ENCODE measurements around the gene SSX2.
"Not testable (repeated sequence)": the region's sequence is repeated elsewhere in the genome, so short reads cannot be mapped to it uniquely, and the experiment has no call there.

Gene SSX2, protein sequence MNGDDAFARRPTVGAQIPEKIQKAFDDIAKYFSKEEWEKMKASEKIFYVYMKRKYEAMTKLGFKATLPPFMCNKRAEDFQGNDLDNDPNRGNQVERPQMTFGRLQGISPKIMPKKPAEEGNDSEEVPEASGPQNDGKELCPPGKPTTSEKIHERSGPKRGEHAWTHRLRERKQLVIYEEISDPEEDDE

DNA sequence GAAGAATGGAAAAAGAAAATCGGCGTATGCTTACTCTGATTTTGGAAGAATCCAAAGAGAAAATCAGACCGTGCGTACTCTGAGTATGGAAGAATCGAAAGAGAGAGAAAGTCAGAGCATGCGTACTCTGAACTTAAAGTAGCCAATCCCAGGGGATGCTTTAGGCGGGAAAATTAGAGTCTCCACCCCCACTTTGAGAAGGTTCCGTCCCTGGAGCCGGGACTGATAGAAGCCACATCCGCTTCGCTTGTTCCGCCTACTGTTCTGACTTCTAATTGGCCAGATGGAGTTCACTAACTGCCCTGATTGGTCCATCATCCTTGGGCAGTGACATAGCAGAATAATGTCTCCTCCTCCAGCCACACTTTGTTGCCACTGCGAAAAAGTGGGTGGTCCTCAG, at the start of gene SSX2:
TSS of gene SSX2 (minus strand) at position 101 of the 400 bp plus-strand sequence. CDS start 1,429 bp downstream, outside the sequence.
- not testable (repeated sequence) for DNase-seq

DNA sequence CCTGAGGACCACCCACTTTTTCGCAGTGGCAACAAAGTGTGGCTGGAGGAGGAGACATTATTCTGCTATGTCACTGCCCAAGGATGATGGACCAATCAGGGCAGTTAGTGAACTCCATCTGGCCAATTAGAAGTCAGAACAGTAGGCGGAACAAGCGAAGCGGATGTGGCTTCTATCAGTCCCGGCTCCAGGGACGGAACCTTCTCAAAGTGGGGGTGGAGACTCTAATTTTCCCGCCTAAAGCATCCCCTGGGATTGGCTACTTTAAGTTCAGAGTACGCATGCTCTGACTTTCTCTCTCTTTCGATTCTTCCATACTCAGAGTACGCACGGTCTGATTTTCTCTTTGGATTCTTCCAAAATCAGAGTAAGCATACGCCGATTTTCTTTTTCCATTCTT, 44.0 kb upstream of the SSX2 start, which contains the start of gene SSX2B:
TSS of gene SSX2B (plus strand) at position 301 of the 400 bp plus-strand sequence. CDS start 1,429 bp downstream, outside the sequence.
- DNase-seq = not testable (repeated sequence)

DNA sequence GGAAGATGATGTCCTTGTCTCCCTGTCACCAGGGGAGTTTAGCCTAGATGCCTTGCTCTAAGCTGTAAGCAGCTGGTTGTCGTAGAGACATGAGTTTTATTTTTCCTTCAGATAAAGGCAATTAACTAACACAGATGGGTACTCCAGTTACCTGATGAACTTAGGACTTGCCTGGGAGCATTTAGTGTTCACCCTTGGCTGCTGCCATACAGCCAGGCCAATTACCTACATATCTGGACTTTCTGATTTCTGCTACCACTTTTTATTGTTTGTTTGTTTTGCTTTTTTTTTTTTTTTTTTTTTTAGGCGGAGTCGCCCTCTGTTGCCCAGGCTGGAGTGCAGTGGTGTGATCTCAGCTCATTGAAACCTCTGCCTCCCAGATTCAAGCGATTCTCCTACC, 14.9 kb downstream of the SSX2 start:
- DNase-seq = not testable (repeated sequence)

DNA sequence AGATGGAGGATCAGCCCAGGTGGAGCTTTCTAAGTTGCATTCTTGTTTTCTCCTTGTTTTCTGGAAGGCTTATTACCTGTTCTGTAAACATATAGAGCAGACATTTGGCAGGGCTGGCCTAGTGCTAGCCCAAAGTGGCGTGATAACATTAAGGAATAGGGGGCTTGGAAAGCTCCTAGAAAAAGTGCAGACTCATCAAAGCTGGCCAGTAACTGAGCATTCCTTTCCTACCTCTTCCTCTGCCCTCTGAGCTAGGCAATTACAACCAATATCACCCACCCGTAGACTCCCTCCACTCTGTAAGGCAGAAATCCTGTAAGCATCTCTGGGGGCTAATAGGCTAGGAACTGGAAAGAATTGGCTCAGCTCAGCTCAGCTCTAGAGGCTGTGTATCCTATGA, 44.8 kb downstream of the SSX2 start:
- DNase-seq = not testable (repeated sequence)

DNA sequence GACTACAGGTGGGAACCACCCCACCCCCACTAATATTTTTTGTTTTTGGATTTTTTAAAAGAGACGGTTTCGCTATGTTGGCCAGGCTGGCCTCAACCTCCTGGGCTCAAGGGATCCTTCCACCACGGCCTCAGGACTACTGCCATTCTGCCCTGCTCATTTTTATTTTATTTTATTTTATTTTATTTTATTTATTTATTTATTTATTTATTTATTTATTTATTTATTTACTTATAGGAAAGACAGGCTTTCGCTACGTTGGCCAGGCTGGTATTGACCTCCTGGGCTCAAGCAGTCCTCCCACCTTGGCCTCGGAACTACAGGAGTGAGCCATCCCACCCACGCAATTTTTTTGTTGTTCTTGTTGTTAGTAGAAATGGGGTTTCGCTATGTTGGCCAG, 51.5 kb downstream of the SSX2 start:
- DNase-seq = not testable (repeated sequence)

DNA sequence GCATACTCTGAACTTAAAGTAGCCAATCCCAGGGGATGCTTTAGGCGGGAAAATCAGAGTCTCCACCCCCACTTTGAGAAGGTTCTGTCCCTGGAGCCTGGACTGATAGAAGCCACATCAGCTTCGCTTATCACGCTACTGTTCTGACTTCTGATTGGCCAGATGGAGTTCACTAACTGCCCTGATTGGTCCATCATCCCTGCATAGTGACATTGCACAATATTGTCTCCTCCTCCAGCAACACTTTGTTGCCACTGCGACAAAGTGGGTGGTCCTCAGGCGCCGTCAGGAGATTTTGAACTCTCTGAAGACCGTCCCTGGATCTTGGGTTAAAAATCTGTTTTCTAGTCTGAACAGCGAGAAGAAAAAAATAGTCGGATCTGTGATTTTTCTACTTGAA, 52.2 kb downstream of the SSX2 start, which contains the start of gene SSX7:
TSS of gene SSX7 (minus strand) at position 101 of the 400 bp plus-strand sequence. CDS start 1,428 bp downstream, outside the sequence.
- not testable (repeated sequence) for DNase-seq

DNA sequence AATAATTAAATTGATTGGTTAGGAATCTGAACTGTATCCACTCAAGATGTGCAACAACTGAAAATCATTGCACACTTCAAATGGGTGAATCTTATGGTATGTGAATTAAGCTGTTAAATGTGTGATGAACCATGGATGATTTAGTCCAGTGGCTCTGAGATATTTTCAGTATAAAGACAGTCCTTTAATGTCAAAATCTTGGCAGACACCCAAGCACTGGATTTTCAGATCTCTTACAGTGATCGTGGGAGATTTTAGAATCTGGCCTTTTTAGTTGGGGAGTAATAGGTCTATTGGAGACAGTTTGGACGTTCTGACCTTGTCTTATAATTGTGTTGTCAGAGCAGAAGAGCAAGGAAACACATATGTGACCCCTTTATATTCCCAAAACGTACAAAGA, 56.3 kb downstream of the SSX2 start:
- DNase-seq = not testable (repeated sequence)

DNA sequence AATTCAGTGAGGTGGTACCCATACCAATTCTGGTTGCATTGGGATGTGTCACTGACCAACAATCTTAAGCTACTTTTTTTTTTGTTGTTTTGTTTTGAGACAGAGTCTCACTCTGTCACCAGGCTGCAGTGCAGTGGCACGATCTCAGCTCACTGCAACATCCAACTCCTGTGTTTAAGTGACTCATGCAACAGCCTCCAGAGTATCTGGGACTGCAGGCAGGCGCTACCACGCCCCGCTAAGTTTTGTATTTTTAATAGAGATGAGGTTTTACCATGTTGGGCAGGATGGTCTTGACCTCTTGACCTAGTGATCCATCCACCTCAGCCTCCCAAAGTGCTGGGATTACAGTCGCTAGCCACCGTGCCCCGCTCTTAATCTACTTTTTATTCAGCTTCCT, 58.0 kb downstream of the SSX2 start:
- DNase-seq = not testable (repeated sequence)
